Hematopoietic multipotent progenitor cell treated with erythropoietin and hydrocortisone succinate and interleukin-3 and kit ligand, for 17 days (in vitro differentiated cells): ENCODE data around the gene CHCHD4.
"Not testable (repeated sequence)": the region's sequence is repeated elsewhere in the genome, so short reads cannot be mapped to it uniquely, and the experiment has no call there.

Source experiments
- DNase-seq: peaks from one replicate; pipeline ENCODE4 v3.0.0-alpha.2; 2015; ENCODE audit warnings: low spot score

Gene CHCHD4

GRCh38 chr3:14134291-14134690, 9.6 kb upstream of the CHCHD4 start:
- DNase-seq = no peak

- no peak for DNase-seq
Observed at GRCh38 chr3:14133876-14134275, 9.2 kb upstream of the CHCHD4 start.

GRCh38 chr3:14133188-14133800, 8.6 kb upstream of the CHCHD4 start:
- DNase-seq = no peak

DNA sequence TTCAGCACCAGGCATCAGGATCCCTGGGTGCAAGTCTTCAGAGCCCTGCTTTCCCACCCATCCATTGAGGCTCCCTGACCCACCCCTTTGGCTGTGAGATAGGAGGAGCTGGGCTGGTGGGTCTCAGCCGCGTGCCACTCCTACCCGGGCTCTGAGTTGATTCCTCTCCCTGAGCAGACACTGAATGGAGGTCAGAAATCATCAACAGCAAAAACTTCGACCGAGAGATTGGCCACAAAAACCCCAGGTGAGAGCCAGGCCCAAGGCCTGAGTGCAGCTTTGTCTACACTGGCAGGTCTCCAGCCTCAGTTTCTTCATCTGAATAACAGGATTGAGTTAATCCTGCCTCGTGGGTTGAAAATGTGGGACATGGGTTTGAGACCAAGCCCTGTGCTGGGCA, 8.0 kb upstream of the CHCHD4 start:
- DNase-seq = no peak

DNA sequence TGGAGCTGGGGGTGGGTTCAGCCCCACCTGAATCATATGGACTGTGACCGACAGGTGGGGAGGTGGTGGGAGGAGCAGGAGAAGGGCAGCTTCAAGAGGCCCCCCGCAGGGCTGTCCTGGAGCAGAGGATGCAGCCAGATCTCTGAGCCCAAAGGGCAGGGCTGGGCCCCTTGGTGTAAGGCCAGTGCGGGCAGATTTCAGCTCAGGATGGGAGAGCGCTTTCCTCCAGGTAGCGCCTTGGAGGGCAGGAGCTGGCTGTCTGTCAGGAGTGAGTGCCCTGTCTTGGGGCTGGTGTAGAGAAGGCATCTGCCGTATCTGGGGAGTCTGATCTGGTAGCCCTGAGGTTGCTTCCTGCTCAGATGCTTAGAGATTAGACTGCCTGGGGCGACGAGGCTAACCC, 7.5 kb upstream of the CHCHD4 start:
- DNase-seq = no peak

DNA sequence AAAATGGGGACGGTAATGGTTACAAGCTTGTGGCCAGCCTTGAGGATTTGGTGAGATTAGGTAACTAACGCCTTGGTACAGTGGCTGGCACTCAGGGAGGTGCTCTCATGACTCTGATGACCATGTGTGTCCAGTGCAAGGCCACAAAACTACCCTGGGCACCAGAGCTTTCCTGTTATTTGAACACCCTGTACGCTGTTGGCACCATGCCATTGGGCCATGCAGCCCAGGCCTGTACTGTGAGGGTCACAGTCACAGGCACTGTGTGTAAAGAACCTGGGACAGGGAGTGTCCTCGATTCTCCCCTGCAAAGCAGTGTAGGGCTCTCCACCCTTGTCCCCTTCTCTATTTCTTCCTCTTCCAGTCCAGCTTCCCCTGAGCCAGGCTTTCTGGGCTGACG, 6.5 kb upstream of the CHCHD4 start:
- DNase-seq = no peak

DNA sequence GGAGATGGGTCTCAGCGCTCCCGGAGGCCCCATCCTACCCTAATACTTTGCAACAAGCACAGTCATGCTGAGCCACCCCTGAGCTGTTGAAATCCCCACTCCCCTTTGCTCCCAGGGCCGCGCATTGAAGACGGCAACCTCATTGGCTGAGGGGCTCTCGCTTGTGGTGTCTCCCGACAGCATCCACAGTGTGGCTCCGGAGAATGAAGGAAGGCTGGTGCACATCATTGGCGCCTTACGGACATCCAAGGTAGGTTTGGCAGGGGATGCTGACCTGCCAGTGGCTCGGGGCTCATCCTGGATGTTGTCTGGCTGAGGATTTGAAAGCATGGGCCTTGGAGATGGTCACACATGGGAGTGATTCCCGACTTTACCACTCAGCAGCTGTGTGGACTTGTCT, 6.0 kb upstream of the CHCHD4 start:
- DNase-seq = no peak

- DNase-seq = no peak
Observed at GRCh38 chr3:14130230-14130629, 5.6 kb upstream of the CHCHD4 start.

DNA sequence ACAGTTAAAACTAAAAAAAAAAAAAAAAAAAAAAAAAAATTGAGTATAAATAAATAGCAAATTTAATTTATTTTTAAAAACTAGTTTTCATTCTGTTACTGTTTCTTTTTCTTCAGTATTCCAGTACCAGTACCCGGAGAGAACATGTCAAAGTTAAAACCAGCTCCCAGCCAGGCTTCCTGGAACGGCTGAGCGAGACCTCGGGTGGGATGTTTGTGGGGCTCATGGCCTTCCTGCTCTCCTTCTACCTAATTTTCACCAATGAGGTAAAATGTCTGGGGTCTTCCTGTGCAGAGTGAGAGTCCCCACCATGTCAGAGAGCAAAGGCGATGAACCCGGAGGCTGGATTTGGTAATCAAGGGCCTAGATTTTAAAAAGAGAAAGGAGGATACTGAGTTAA, 4.6 kb upstream of the CHCHD4 start:
- no peak for DNase-seq

DNA sequence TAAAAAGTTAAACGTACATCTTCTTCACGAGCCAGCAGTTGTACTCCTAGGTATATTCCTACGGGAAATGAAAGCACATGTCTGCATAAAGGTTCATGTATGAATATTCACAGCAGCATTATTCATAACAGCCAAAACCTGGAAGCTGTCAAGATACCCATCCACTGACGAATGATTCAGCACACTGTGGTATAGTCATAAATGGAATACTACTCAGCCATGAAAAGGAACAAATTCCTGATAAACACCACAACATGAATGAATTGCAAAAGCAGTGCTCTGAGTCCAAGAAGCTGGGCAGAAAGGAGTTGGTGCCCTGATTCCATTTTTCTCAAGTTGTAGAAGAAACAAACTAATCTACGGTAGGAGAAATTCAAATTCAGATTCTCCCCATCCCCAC, 4.1 kb upstream of the CHCHD4 start:
- no peak for DNase-seq

DNA sequence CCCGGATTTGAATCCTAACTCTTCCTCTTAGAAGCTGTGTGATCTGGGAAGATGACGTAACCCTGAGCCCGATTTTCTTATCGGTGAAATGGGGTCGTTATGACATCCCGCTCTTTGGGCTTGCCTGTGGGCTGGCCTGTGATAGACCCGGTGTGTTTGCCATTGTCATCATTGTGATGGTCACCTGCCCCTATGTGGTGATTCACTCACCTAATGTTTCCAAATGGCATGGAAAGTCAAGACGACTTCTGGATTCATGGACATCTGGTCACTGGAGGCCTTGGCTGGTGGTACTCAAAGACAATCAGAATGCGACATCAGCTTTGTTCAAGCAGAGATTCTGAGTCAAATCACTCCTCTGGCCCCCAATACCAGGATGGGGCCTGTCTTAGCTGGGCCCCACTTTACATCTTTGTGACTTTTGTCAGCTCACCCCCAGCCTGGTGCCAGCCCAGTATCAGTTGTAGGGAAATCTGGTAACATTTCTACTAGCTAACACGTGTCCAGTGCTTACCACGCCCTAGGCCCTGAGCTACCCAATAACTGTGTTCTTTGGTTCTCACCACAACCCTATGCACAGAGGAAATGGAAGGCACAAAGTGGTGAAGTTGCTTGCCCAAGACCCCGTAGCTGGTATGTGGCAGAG, 3.0 kb upstream of the CHCHD4 start:
- DNase-seq = no peak

DNA sequence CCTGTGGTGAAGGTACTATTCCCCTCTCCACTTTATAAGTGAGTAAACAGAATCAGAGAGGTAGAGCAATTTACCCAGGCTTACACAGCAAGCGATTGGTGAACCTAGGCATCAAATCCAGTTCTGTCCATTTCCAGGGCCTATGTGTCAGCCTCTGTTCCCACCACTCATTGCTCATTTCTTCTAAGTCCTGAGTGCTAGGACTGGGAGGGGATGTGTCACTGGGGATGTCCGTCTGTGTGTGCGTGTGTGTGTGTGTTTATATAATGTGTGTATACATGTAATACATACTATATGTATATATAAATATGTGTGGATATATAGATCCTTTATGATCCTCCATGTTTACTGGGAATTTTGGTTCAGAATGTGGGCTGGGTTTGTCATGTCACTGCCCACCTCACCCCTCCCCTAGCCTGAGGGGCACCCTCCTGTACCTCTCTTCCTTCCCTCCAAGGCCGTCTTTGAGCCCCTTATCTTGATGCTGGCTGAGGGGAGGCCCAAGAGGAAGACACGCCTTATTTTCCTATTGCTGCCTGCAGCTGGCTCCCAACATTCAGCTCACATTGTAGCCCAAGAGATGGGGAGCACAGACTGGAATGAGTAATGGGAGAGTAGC, 2.3 kb upstream of the CHCHD4 start:
- no peak for DNase-seq

DNA sequence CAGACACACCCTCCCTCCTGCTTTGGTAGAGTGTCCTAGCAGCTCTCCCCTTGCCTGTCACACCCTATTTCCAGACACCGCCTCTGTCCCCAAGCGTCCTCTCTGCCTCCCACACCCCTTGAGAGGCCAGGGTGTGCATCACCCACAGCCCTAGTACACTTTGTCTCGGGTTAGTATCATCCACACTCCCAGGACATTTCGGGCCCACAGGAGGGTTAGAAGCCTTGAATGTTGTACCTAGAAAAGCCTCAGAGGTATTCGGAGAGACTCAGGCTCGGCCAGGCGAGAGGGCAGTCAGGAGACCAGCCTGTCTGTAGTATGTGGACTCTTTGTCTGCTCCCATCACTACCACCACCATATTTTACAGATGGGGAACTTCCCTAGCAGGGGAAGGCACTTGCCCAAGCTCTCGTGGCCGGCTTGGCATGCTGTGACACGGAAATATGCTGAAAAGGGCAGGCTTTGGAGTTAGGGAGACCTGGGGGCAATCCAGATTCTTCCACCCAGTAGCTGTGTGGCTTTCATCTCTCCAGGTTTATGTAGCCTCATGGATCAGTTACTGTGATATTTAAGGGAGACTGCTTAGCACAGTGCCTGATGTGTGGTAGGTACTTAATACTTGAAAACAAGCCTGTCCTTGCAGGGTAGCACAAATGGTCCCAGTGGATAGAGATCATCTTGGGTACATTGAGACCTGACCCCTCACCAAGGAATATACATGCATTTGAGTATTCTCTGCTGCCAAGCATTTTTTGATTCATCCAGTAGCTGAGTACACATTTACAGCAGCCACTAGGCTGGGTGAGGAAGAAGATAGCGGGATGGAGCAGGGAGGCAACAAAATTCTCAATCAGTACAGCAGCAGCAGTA, 1.6 kb upstream of the CHCHD4 start:
- DNase-seq = no peak

DNA sequence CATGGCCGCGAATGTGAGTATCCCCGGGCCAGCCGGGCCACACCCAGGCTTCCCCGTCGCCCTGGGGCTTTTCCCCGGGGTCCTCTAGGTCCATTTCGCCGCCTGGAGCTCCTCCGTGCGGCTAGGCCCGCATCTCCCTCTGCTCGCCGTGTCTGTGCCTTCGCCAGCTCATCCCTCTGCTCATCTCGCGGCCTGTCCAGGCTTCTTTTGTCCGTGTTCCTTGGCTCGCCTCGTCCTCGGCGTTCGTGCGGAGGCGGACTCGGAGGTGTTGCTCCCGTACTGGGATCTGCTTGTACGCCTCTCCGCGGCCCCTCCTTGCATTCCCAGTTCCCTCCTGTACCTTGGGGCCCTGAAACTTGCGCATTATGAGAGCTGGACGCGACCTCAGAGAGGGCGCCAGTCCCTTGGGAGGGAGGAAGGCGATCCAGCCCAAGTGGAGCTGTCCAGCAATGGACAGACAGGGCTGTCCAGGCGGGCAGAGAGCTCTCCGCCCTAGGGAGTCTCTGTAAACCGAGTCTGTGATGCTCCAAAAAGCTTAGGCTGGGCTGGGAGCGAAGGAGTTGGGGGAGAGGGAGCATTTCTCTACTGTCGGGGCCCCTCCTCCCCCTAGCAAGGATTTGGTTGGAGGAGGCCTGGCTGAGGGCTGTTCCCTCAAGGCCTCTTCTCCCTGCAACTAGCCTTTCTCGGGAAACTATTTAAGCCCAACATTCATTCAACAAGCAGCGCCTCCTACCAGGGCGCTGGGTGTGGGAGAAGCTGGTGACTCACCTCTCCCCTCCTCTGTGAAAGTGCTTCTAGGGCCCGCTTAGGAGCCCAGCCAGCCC, 735 bp upstream of the CHCHD4 start:
- peak; percentile 88 for DNase-seq

DNA sequence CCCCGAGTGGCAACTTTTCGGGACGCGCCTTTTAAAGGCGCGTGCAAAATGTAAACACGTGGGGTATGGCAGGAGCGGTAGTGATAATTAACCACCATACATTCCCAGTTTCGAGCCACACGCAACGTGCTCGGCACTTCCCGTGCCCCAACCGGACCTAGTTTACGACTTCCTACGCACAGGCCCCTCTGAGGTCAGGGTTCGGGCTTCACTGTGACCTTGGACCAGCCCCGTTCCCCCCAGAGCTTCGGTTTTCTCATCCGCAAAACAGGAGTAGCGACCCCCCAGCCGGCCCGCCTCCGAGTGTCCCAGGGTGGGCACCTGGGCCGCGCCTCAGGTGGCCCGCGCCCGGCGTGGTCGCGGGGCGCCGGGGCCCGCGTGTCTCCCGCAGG, 451 bp downstream of the CHCHD4 start:
- peak; percentile 36 for DNase-seq

DNA sequence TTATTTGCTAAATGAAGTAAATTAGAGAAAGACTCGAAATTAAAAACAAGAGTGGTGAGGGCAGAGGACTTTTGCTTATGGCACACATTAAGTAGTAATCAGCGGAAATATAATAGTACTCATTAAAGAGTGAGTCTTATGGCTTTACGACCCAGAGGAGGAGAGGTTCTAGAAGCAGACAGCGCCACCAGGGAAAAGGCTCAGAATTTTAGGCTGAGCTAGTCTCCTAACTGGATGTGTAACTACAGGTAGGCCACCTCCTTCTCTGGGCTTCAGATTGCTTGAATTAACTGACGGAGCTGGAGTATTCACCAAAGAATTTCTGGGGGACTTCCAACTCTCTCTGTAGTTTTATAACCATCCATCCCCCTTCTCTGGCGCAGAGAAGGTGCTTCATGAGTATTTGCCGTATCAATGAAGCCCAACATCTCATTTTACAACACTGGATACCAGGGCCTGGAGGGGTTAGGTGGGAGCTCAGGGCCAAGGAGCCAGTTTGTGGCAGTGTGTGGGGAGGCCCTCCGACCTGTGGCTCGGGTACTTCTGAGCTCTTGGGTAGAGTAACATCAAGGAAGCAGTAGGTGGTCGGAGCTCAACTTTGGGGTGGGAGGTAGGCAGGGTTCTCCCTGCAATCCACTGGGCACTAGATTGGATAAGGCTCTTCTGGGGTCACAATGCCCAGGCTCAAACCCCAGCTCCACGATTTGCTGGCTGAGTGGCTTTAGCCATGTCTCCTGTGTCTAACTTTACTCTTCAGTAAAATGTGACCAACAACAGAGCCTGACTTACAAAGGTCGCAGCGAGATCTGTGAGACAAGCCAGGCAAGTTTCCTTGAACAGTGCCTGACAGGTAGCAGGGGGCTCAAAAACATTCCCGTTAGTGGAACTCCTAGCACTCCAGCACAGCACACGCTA, 1.1 kb downstream of the CHCHD4 start:
- DNase-seq = no peak

GRCh38 chr3:14122301-14122700, 2.4 kb downstream of the CHCHD4 start:
- DNase-seq = no peak

GRCh38 chr3:14121859-14122258, 2.8 kb downstream of the CHCHD4 start:
- no peak for DNase-seq

DNA sequence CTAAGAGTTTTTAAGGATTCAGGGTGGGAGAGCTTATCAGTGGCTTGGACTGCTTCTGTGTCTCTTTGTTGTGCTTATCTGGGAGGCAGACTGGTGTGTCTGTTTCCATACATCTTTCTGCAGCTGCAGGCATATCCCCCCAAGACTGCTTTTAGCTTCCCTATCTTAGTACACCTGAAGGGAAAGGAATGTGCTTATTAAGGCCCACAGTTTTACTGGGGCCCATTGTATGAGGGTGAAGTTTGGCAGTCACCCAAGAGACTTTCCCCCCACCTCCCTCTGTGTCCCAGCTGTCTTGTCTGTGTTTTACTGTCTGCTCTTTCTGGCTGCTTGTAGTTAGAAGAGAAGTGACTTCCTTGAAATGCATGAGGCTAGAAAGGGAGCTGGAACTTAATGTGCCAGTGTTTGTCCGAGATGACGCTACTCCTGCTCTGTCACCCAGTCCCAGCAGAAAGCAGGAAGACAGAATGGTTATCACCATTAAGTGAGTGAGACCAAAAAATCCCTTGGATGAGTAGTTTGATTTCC, 3.7 kb downstream of the CHCHD4 start:
- not testable (repeated sequence) for DNase-seq

GRCh38 chr3:14120111-14120920, 4.4 kb downstream of the CHCHD4 start:
- DNase-seq = no peak
